NT2/D1 (cell line): ENCODE data around the gene SRPK2.

ENCODE experiments used
- SUZ12 ChIP-seq: IDR thresholded peaks from 2 replicates; pipeline ENCODE4 v1.6.1; 2011; ENCODE audit not compliant: insufficient read length, insufficient read depth; ENCODE audit errors: extremely low read depth
- YY1 ChIP-seq: IDR thresholded peaks from 2 replicates; pipeline ENCODE4 v1.6.1; 2011; ENCODE audit not compliant: insufficient read length, insufficient read depth
- ZNF274 ChIP-seq: IDR thresholded peaks from 2 replicates; pipeline ENCODE4 v1.6.1; 2011; ENCODE audit warnings: mild to moderate bottlenecking, low read depth, low read length

DNA sequence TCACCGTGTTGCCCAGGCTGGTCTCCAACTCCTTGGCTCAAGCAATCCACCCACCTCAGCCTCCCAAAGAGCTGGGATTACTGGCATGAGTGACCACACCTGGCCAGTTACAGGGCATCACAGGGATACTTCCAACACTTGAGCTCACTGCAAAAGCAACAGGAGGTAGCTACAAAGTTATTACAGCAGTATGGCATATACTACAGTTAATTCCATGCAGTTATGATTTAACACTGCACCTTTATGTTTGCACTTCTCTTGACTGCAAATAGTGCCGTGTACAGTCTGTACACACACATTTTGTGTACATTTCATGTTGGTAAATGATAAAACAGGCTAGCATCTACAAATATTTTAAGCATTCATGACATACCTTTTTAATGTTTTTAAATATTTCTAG lies 21.3 kb downstream of the SRPK2 start:
- TF ChIP-seq ZNF274: no peak
- TF ChIP-seq YY1: no peak
- no peak for TF ChIP-seq SUZ12
